ENCODE data around the gene ARRB1. TPM values are rescaled to one million over a fixed set of nuclear protein-coding genes. Genes with fewer than 3 reads are reported as not detected.
A peak's percentile ranks its signal among the peaks of the same experiment; 100 is the strongest.
"Not testable (repeated sequence)": the region's sequence is repeated elsewhere in the genome, so short reads cannot be mapped to it uniquely, and the experiment has no call there.

Gene ARRB1
- 30.3 TPM for total RNA-seq
- long read RNA-seq, transcript ARRB1-202 (16 exons, 3,336 nt) = major isoform, 12 of 24 reads
- long read RNA-seq, partial matches to known transcripts = 0 of 24 reads
- long read RNA-seq, other reads (novel, unspliced or antisense) = 11 of 24 reads

DNA sequence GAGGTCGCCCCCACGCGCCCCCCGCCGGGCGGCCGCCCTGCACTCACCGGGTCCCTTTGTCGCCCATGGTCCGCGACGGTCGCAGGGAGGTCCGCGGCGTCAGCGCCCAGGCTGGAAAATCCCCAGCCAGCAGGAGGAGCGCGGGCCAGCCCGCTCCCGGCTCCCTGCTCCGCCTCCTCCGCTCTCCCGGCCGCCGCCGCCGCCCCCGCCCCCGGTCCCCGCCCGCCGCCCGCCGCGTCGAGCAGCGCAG is at the start of gene ARRB1:
ARRB1 (minus strand) TSS at position 121 of the 250 bp plus-strand sequence; CDS start at position 67, 54 bp downstream.
- intact Hi-C loops (cut with DNase I) = no loop called here
- no peak for DNase-seq (ENCODE audit: missing footprints)
- ATAC-seq = peak; percentile 78

DNA sequence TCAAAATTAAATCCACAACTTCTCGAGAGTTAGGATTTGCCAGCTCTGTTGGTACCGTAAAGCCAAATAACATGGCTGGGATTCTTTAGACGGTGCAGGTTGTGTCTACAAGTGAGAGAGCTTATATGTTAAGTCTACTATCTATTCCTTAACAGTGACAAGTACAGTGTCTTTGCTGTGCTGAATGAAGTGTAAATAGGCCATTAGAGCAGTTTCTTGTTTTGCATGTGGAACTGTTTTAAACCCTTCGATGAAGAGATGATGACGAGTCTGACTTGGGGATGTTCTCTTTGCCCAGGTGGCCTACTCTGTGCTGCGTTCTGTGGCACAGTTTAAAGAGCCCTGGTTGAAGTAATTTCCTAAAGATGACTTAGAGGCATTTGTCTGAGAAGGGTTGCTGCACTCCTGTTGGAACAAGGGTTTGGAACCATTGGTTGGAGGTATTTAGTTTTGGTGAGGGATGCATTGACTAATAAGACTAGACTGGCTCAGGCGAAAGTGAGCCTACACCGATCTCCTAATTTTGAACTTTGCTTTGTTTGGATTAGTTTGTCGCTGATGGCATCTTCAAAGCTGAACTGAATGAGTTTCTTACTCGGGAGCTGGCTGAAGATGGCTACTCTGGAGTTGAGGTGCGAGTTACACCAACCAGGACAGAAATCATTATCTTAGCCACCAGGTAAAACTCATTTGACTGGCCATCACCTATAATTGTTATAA is 48.8 kb upstream of the ARRB1 start:
- intact Hi-C loops (cut with DNase I) = no loop called here
- DNase-seq (ENCODE audit: missing footprints) = no peak
- no peak for ATAC-seq

DNA sequence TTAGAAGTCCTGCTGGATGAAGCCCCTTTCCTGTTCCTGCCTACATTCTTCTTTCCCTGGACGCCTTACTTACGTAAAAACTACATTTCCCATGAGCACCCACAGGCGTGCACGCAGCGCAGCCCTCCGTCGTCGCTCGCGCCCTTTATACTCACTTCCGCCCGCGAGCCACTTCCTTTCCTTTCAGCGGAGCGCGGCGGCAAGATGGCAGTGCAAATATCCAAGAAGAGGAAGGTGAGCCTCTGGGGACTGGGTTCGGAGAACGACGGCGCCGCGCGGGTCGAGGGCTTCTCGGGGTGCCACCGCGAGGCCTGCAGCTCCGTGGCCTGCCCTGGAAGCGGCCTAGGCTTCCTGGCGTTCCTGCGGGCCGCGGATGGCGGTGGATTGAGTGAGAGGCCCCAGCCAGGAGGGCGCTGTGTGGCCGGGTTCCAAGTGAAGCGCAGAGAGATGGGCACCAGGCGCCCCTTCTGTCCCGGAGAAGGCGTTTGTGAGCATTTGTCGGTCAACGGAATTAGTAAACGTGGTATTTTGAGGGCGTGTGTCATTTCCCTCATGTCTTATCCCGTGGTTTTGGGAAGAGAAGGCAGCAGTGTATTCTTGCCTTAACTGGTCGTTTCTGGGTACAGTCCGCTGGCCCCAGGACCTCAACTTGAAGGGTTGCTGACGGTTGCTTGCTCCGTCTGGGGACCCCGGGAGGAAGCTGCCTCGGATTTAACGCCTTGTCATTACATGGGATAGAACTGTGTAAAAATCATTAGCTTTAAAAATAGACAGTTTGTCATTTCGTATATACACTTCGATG is 48.1 kb upstream of the ARRB1 start, which contains the start of gene RPS3:
RPS3 (plus strand) TSS at position 175 of the 802 bp plus-strand sequence; CDS start at position 205, 30 bp downstream.
- DNase-seq (ENCODE audit: missing footprints) (peak; percentile 98), ATAC-seq (peak; percentile 98)
- intact Hi-C loops (cut with DNase I) = no loop called here

DNA sequence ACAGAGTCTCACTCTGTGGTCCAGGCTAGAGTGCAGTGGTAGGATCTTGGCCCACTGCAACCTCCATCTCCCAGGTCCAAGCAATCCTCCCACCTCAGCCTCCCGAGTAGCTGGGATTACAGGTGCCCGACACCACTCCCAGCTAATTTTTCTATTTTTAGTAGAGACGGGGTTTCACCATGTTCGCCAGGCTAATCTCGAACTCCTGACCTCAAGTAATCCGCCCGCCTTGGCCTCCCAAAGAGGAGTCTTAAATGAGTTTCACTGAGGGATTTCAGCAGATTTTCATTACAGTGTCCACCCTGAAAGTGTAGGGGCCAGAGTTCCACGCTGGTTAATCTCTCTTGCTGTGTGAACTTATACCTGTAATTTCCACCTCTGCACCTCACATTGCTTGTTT is 47.4 kb upstream of the ARRB1 start:
- no peak for DNase-seq (ENCODE audit: missing footprints)
- no peak for ATAC-seq
- intact Hi-C loops (cut with DNase I) = no loop called here

DNA sequence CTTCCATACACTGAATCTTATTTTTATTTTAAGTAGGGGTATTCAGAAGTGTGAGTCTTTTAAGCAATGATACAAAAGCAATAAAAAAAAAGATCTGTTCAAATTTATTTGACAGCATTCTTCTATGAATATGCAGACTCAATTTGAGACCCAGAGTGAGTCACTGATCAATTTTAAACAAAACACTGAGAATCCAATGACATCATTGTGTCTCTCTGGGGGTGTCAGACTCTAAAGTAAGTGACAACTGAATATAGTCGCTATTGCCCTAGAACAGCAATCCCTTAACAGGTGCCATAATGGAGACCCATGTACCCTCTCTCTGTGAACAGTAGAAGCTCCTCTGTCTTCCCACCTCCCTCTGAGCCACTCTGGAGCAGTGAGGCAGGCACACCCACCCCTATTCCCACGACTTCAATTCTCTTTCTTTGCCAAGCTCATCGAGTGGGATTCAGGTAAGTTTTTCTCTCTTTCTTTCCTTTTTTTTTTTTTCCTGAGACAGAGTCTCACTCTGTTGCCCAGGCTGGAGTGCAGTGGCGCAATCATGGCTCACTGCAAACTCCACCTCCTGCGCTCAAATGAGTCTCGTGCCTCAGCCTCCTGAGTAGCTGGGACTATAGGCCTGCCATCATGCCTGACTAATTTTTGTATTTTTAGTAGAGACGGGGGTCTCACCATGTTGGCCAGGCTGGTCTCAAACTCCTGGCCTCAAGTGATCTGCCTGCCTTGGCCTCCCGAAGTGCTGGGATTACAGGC is 42.8 kb upstream of the ARRB1 start:
- no peak for ATAC-seq
- intact Hi-C loops (cut with DNase I) = no loop called here

DNA sequence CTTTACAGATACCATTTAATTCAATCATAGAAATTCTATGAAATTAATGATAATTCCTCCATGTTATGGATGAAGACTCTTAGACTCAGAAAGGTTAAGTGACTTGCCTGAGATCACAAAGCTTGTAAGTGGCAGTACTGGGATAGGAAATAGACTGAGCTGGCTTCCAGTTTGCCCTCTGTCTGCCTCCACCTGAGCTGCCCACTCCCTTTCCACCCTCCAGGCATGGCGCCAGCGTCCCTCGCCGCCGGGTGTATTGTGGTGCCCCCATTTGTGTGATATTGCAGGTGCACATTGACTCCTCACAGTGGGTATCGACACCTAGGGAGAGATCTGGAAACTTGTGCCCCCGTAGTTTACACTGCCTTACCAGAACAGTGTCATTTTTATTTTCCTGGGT is 38.5 kb upstream of the ARRB1 start:
- DNase-seq (ENCODE audit: missing footprints) (no peak), ATAC-seq (no peak)
- intact Hi-C loops (cut with DNase I) = loop anchor here (2.0 kb wide), 1 partner anchor 143 kb away; no protein-coding TSS in a partner anchor

More for the DNA sequence above, 42.8 kb upstream of the ARRB1 start:
- DNase-seq (ENCODE audit: missing footprints) = no peak

DNA sequence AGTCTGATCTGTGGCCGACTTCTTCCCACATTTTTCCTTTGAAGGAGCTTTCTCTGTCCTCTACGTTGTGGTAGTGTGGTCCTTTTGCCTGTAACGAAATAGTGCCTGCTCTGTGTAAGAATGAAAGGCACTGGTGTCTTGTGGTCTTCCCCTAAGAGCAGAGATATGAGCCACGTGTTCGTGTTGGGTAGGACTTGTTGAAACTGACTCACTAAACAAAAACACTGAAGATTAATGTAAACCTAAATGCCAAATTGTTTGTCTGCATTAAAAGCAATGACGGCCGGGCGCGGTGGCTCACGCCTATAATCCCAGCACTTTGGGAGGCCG is 37.8 kb upstream of the ARRB1 start:
- ATAC-seq = no peak
- intact Hi-C loops (cut with DNase I) = loop anchor here (2.0 kb wide), 1 partner anchor 144 kb away; no protein-coding TSS in a partner anchor
- no peak for DNase-seq (ENCODE audit: missing footprints)

DNA sequence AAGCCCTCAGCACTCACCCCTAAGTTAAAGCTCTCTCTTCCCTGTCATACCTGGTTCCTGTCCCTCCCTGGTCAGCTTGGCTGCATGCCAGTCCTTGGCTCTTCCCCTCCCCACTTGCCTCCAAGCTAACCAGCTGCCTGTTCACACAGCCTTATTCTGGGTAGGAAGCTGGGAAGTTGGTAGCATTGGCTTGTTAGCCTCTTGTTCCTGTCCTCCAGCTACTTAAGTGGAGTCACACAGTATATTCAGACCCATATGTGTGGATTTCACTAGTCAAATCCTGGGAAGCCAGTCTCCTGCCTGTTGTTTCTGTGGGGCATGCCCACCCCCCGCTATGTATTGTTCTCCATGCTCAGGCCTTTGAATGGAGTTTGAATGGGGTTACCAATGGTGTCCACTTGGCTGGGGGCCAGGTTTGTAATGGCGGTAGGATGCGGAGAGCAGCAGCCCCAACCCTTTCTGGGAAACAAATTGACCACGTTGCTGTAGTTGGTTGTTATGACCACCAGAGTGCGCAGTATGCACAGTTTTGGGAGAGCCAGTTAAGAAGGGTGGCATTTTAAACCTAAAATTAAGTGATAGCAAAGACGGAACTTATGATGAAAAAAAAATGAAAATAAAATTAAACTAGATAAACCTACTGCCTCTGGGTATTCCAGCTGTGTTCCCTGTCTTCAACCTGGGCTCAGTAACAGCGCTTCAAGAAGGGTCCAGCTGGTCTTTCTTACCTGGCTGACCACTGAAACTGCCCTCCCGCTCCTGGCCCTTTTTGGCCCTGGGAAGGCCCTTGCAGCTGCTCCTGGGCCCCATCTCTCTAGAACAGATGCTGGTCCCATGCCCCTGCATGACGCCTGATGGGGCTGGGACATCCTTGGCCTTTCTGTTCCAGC is 37.2 kb upstream of the ARRB1 start:
- ATAC-seq (peak; percentile 70), DNase-seq (ENCODE audit: missing footprints) (peak; percentile 75)
- intact Hi-C loops (cut with DNase I) = loop anchor here (2.0 kb wide), 1 partner anchor 144 kb away; no protein-coding TSS in a partner anchor

DNA sequence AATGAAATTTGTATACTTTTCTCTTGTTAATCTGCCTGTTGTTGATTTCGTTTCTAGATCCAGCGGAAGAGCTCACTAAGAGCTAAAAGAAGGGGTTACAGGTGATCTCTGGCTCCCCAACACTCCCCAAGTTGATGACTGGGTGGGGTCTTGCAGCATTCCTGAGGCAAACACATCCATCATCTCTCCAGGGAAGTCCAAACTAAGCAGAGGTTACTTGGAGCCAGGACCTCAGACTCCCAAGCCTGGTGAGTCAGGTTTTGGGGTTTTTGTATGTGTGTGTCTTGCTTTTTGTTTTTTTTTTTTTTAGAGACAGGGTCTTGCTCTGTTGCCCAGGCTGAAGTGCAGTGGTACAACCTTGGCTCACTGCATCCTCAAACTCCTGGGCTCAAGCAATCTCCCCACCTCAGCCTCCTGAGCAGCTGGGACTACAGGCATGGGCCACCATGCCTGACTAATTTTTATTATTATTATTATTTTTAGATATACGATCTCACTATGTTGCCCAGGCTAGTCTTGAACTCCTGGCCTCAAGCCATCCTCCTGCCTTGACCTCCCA is 36.4 kb upstream of the ARRB1 start:
- intact Hi-C loops (cut with DNase I) = loop anchor here (2.0 kb wide), 1 partner anchor 145 kb away; no protein-coding TSS in a partner anchor
- ATAC-seq (no peak), DNase-seq (ENCODE audit: missing footprints) (no peak)

DNA sequence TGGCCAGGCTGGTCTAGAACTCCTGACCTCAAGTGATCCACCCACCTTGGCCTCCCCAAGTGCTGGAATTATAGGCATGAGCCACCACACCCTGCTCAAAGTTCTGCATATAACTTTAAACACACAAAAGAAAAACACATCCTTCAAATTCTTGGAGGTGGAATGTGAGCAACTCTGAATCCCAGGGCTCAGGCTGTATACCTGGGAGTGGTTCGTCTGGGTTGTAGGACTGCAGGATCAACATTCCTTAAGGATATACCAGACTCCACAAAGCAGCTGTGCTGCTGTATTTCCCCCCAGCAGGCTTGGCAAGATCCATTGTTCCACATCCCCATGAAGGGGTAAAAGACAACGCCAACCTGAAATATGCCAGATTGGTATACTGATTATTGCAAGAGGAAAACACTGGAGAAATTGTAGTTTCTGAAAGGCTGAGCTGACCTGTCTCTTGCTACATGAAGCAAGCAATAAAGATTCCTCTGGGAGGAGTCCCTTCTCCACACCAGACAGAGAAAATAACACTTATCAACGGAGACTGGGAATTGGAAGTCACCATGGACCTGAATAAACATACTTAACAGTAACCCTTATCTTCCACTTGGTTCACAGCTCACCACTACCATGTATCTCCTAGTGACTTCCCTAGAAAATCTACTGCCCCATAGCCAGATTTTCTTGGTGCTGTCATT is 35.6 kb upstream of the ARRB1 start:
- ATAC-seq = no peak
- no peak for DNase-seq (ENCODE audit: missing footprints)
- intact Hi-C loops (cut with DNase I) = no loop called here

DNA sequence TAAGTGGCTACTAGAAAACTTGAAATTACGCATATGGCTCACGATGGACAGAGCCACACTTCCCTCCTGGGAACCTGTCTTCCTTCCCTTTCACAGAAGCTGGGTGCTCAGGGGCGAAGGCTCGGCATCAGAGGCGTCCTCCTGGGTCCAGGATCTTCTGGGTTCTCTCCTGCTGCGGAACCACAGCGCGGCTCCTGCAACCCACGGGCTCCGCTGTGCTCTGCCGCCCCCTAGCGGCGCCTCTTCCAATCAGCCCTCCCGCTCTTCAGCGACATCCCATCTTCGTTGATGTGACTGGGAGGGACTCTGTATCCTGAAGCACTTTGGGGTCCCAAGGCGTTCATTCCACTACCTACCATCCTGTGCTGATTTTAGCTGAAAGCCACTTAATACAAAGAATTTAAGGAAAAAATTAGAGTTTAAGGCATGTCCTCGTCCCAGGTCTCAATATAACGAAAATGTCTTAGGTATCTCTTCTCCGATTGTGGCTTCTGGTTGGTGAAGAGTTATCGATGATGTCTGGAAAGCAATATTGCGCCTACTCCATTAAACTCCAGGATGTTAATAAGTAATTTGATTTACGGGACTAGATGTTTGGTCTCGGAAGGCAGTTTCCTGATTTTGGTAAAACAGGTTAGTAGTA is 33.1 kb upstream of the ARRB1 start:
- intact Hi-C loops (cut with DNase I) = loop anchor here (1.0 kb wide), 2 partner anchors 56 to 104 kb away; no protein-coding TSS in a partner anchor
- peak; percentile 77 for ATAC-seq
- DNase-seq (ENCODE audit: missing footprints) = peak; percentile 91

DNA sequence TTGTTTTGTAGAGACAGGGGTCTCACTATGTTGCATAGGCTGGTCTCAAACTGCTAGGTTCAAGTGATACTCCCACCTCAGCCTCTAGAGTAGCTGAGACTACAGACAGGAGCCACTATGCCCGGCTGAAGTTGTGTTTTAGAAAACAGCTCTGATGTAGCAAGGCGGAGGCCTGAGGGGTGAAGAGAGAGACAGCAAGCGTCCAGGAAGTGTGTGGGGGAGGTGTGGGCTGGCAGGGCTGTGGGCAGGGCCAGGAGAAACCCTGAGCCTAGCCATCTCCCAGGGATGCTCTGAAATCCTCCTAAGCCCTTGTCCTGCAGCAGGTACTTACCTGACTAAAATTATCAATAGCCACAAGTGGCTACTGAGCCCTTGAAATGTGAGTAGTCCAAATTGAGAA is 31.8 kb upstream of the ARRB1 start:
- intact Hi-C loops (cut with DNase I) = no loop called here
- ATAC-seq (no peak), DNase-seq (ENCODE audit: missing footprints) (no peak)

DNA sequence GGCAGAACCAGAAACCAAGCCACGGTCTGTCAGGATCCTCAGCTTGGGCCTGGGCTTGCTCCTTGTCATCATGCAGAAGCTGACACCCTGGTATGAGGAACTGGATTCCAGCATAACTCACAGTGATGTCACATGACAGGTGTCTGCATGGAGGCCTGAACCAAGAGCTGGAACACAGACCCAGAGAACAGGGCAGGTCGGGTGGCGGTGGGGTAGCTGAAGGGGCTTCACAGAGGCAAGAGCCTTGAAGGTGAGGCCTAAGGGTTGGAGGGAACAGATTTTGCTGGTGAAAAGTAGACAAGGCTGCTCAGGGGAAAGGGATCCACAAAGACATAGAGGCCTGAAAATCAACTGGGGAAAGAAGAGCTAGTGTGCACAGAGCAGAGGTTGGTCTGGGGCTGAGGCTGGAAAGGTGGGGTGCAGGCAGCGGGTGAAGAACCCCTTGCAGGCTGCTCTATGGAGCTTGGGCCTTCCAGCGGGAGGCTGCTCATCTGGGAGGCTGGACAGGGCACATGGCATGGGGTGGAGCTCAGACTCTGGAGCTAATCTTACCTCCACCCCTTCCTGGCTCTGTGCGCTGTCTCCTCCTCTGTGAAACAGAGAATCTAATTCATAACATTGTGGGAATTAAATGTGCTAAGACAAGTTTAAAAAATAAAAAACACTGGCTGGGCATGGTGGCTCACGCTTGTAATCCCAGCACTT is 29.4 kb upstream of the ARRB1 start:
- intact Hi-C loops (cut with DNase I) = no loop called here

DNA sequence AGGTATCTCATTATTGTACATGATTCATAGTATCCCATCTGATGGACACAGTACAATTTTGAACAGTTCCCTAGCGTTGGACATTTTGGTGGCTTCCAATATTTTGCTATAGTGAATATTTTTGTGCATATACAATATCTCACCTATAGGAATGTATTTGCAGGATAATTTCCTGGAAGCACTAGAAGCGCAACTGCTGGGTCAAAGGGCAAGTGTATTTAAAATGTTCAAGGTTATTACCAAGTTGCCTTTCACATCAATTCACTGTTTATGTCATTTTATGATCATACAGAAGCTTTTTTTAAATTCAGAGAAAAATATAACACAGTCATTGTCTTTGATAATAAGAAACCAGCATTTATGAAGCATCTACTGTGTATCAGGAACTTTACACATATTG is 28.8 kb upstream of the ARRB1 start:
- intact Hi-C loops (cut with DNase I) = no loop called here
- no peak for DNase-seq (ENCODE audit: missing footprints)
- no peak for ATAC-seq

More for the DNA sequence above, 29.4 kb upstream of the ARRB1 start:
- DNase-seq (ENCODE audit: missing footprints) (no peak), ATAC-seq (peak; percentile 66)

DNA sequence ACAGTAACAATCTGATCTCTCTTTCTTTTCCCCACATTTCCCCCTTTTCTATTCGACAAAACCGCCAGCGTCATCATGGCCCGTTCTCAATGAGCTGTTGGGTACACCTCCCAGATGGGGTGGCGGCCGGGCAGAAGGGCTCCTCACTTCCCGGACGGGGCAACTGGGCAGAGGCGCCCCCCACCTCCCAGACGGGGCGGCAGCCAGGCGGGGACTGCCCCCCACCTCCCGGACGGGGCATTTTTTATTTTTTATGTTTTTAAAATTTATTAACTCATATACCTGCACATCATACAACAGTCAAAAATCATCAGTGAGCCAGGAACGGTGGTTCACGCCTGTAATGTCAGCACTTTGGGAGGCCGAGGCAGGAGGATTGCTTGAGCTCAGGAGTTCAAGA is 27.3 kb upstream of the ARRB1 start:
- DNase-seq (ENCODE audit: missing footprints); ATAC-seq; intact Hi-C loops (cut with DNase I): not testable (repeated sequence)

DNA sequence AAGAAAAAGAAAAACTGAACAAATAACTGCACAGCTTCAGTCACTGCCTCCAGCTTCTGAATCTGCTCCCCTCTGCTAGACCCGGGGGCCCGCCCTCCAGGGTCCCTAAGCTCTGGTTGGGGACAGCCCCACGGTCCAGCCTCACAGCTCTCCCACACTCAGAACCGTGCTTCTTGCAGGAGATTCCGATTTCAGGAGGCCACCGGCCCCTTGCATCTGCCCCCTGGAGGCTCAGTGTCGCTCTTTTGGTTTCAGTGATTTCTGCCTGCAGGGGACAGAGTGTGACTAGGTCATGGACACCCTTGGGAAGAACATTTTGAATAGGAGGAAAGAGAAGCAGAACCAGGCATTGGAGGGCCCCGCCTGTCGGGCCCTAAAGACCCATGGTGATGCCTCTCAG is 24.7 kb upstream of the ARRB1 start:
- no peak for ATAC-seq
- no peak for DNase-seq (ENCODE audit: missing footprints)
- intact Hi-C loops (cut with DNase I) = no loop called here

Data from Right ventricle myocardium inferior (tissue), 1 donor.